Urothelium cell line (cell line): ENCODE data around the gene VPS33A.
A peak's percentile ranks its signal among the peaks of the same experiment; 100 is the strongest.
"Not testable (repeated sequence)": the region's sequence is repeated elsewhere in the genome, so short reads cannot be mapped to it uniquely, and the experiment has no call there.

Source experiments
- DNase-seq: peaks from one replicate; pipeline ENCODE4 v3.0.0; 2011; ENCODE audit warnings: low spot score, mixed read lengths
- FAIRE-seq: peaks from 2 replicates; lab custom pipeline; 2011; peaks lifted over from hg19 to GRCh38; lab: Jason Lieb, UNC

VPS33A gene

DNA sequence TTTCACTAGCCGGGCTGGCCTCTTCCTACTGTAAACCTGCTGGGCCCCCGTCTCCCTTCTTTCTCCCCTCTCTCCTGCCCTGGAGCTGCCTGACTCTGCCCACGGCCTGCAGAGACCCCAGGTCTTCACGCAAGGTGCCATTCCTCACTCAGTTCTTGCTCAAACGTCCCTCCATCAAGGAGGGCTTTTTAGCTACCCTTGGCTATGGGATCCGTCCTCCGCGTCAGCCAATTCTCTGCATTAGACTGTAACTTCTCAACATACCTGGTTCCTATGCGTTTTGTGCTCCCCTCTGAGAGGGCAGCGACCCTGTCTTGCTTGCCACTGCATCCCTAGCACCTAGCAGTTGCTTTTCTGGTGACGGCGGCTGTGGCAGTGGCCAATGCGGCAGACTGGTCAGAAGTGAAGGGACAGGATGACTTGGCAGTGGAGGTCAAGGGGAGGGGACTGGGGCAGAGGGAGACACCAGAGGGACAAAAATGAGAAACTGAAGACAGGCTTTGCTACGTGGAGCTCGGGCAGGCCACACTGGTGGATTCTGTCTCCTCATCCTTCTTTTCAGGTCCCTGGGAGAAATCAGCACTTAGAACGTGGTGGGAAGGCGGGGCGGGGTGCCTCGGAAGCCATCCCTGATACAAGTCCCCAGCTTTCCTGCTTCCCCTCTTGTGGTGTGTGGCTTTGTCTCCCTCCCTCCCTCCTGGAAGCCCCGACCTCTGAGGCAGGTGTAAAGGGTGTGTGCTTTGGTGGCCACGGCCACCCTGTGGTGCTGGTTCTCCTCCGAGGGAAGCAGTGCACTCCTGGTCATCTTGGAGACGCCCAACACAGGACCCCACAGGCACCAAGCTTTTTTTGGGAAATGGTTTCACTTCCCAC is 61.0 kb downstream of the VPS33A start:
- DNase-seq, result no peak
- FAIRE-seq, result peak; percentile 42

DNA sequence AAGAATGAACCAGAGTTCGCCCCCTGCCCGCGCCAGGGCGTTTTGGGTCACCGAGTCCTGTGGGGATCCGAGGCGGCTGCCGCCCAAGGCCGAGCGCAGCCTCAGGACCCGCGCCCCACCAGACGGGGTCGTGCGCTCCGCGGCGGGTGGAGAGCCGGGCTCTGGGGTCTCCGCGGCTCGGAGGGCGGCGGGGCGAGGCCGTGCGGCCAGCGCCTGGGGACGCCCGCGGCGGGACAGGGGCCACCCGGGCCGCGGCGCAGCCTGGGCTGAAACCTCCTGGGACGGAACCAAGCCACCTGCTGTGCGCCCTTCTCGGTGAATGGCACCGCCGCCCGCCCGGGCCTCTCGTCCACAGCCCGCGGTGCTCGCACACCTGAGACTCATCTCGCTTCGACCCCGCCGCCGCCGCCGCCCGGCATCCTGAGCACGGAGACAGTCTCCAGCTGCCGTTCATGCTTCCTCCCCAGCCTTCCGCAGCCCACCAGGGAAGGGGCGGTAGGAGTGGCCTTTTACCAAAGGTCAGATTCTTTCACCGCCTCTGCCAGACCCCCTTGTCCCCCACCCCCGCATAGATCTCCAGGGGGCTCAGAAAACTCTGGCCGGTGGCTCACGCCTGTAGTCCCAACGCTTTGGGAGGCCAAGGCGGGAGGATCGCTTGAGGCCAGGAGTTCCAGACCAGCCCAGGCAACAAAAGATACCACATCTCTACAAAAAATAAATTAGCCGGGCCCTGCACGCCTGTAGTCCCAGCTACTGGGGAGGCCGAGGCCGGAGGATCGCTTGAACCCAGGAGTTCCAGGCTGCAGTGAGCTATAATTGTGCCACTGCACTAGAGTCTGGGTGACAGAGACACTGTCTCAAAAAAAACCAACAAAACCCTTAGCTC is 61.9 kb downstream of the VPS33A start:
- FAIRE-seq (no peak), DNase-seq (no peak)

DNA sequence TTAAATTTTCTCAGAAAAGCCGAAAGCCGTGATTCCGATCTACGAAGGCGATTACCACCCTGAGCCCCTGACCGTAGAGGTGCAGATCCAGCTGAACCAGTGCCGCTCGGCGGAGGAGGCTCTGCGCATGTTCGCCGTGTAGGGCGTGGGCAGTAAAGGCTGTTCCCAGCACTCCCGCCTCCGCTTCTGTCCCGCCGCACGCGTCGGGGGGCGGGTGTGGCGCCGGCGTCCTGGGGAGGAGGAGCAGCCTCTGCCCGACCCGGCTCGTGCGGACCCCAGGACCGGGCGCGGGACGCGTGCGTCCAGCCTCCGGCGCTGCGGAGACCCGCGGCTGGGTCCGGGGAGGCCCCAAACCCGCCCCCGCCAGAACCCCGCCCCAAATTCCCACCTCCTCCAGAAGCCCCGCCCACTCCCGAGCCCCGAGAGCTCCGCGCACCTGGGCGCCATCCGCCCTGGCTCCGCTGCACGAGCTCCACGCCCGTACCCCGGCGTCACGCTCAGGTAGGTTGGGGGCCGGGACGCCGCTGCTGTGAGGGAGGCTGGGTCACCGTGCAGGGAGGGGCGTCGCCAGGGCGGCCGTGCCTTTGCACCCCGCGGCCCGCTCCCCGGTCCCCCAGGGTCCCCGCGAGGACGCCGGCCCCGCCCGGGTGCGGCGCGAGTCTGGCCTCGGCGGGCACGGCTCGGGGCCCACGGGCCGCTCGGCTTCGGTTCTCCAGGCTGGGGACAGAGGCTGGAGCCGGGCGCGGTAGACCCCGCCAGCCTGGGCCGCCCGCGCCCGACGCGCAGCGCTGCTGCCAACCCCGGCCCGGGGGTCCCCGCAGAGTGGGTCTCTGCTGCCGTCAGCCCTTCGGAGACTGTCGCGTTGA is 62.8 kb downstream of the VPS33A start, which contains the start of gene B3GNT4:
TSS of gene B3GNT4 (plus strand) at position 409 of the 866 bp plus-strand sequence. CDS start 910 bp downstream, outside the sequence.
- FAIRE-seq (peak; percentile 68), DNase-seq (peak; percentile 86)

- DNase-seq, FAIRE-seq: not testable (repeated sequence)
These were observed 63.5 kb downstream of the VPS33A start for GRCh38 chr12:122202811-122203210.

DNA sequence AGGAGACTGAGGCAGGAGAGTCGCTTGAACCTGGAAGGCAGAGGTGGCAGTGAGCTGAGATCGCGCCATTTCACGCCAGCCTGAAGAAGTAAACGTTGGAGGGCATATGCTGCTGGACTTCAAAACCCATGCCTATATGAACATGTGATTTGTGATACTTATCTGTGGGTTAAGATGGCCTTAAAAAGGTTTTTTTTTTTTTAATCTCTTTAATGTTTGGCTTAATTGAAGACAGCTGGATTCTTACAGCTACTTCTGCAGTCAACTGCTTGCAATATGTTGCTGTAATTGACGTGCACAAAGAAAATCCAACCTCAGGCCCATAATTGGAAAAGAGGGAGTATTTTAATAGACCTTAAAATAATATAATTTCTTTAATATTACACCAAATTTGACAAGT is 64.3 kb downstream of the VPS33A start:
- no peak for FAIRE-seq
- no peak for DNase-seq

DNA sequence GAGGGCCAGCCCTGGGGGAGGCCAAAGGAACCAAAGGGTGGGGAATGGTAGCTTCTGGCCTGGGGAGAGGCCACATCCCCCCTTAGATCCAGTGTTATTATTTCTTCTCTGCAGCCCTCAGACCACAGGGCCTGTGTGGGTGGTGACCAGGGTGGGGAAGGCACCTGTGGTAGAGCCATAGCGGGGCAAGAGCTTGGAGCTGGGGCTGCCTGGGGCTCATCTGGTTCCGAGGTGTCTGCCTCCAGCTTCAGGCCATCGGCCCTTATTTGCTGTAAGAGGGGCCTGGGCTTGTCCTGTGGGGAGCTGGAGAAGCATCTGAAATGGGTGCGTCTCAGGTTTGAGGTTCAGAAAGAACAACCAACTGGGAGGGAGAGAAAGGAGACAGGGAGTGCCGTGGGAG is 64.9 kb downstream of the VPS33A start:
- no peak for FAIRE-seq

DNA sequence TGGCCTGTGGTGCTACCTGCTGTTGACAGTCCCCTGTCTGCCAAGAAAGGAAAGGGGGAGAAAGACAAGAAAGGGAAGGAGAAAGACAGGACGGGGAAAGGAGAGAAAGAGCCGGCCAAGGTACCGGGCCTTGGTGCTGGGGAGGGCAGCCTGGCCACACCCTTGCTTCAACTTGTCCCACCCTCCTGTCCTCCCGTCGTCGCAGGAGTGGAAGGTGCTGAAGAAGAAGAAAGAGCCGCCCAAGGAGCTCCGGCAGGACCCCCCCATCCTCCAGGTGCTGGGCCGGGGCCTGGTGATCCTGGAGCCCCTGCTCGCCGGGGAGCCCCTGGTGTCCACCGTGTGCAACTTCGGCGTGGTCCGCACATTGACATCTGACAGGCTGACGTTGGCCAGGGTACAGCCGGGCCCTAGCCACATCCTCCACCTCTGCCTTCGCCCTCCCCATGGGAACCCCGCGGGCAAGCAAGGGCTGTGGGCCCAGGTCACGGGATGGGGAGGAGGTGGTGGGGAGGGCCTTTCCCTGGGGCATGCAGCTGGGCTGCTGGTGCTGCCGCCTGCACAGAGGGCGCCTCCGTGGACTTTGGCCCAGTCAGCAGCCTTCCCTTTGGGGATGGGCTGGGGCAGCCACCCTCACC is 65.6 kb downstream of the VPS33A start:
- FAIRE-seq (no peak), DNase-seq (no peak)

More for the DNA sequence above, 64.9 kb downstream of the VPS33A start:
- no peak for DNase-seq

- no peak for FAIRE-seq
These were observed 66.6 kb downstream of the VPS33A start for GRCh38 chr12:122199484-122200355.

DNA sequence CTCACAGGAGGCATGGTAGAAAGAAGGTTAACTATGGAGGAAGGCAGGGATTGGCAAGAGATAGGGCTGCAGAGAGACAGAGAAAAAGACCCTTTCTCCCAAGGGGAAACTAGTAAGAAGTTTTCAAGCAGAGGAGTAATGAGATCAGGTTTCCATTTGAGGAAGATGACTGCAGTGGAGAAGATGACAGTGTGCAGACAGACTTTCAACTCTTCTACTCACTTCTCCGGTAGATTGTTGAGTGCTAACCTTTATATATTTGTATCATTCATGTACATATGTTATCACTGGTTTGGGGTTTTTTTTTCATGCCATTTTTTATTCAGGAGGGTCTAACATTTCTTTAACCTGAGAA is 68.7 kb downstream of the VPS33A start:
- FAIRE-seq (no peak), DNase-seq (no peak)

More at GRCh38 chr12:122199484-122200355, 66.6 kb downstream of the VPS33A start:
- no peak for DNase-seq

GRCh38 chr12:122195405-122195804 is 70.9 kb downstream of the VPS33A start:
- FAIRE-seq, result no peak

GRCh38 chr12:122194804-122195203 is 71.5 kb downstream of the VPS33A start:
- FAIRE-seq, result no peak

More at GRCh38 chr12:122195405-122195804, 70.9 kb downstream of the VPS33A start:
- no peak for DNase-seq

GRCh38 chr12:122192441-122192840 is 73.9 kb downstream of the VPS33A start:
- no peak for FAIRE-seq
- DNase-seq, result no peak

More at GRCh38 chr12:122194804-122195203, 71.5 kb downstream of the VPS33A start:
- DNase-seq, result no peak

DNA sequence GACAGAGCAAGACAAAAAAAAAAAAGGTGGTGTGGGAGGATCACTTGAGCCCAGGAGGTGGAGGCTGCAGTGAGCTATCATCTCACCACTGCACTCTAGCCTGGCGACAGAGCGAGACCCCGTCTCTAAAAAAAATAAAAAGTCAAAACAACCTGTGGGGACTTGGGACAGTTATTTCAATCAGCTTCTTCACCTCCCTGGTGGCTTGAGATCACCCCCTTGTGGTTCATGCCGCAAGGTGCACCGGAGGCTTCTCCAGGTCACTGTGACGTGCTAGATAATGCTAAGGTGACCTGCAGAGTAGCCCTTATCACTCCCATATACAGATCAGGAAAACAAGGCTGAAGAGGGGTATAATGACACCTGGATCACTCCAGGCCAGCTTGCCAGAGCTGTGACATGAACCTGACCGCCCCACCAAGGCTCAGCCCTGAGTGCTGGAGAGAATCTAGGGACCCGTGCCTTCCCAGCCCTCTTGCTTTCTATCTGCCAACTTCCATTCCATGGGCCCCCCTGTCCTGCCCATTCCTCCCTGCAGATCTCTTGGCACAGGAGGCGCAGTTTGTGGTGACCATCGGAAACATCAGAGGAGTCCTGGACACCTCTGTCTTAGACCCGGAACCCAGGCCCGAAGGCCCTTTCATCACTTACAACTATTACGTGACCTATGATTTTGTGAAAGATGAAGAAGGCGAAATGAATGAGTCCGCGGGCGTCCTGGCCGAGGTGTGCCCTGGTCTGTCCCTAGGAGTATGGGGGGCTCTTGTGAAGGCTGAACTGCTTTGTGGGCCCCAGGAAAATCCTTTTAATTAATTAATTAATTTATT is 75.2 kb downstream of the VPS33A start:
- FAIRE-seq (peak; percentile 30), DNase-seq (peak; percentile 72)

- DNase-seq, result no peak
- no peak for FAIRE-seq
These were observed 76.4 kb downstream of the VPS33A start for GRCh38 chr12:122189626-122190475.

DNA sequence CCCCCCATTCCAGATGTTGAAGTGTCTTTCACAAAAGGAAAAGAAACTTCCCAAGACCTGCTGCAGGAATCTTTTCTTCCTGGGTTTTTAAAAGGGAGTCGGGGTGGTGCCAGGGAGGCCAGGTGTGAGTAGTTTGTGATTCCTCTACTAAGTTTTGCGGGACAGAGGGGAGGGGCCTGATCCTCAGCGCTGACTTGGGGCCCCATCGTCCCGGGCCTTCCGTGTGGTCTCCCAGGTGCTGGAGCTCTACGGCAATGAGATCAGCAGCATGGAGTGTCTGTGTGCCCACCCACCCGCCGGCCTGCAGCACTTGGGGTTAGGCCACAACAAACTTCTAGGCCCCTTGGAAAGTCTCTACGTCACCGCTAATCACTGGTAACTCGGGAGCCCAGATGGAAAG is 78.8 kb downstream of the VPS33A start:
- DNase-seq, result no peak
- no peak for FAIRE-seq

- FAIRE-seq (no peak), DNase-seq (no peak)
These were observed 80.7 kb downstream of the VPS33A start for GRCh38 chr12:122185494-122186082.

DNA sequence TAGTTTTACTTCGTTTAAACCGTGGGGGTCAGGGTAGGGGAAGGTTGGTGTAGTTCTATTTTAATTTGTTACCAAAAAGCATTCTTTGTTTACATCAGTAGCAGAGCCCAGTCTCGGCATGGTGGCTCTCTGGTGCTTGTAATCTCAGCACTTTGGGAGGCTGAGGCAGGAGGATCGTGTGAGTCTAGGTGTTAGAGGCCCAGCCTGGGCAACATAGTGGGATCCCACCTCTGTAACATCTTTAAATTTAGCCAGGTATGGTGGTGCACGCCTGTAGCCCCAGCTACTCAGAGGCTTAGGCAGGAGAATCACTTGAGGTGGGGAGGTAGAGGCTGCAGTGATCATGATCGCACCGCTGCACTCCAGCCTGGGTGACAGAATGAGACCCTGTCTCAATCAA is 81.2 kb downstream of the VPS33A start:
- DNase-seq, result no peak
- no peak for FAIRE-seq
